Spleen (tissue), 7 donors: ENCODE measurements around the gene GNAT3.

ENCODE experiments used
- CTCF ChIP-seq, 11 experiments: fragments of 200-600 bp in 7 of 11; fragments of 450-650 bp in 4 of 11; sonication (generic) in 4 of 11; IDR thresholded peaks in 8 of 11; conservative IDR thresholded peaks in 3 of 11; 1 replicate in 7 of 11; 2 replicates in 4 of 11; pipeline versions ENCODE4 v1.4.0 to v1.8.0; 2016 to 2021; ENCODE audit warnings: antibody characterized with exemption in 11 of 11, inconsistent platforms in 4 of 11, mild to moderate bottlenecking in 1 of 11
- POLR2A ChIP-seq, 3 donors: fragments of 450-650 bp; IDR thresholded peaks; one replicate each; pipeline ENCODE4 v1.5.1; 2017; ENCODE audit warnings: antibody characterized with exemption in 3 of 3, mild to moderate bottlenecking in 1 of 3
- POLR2AphosphoS5 ChIP-seq, 3 donors: sonication (generic); formaldehyde crosslinking; IDR thresholded peaks; one replicate each; pipeline ENCODE4 v1.5.1; 2017; ENCODE audit warnings: antibody characterized with exemption in 3 of 3
- donor health status: DM: no; HTN: no; CAD: no; lungs with moderate emphysema.
- donor health status: DM: no; HTN: no; CAD: no.
- donor health status: DM: no; HTN: no; CAD: no.

GRCh38 chr7:80491462-80491861 is 20.4 kb downstream of the GNAT3 start:
- TF ChIP-seq CTCF (IDR thresholded peaks at IDR 0.05 in 8 of 11, conservative IDR thresholded peaks at IDR 0.05 in 3 of 11) (no peak), POLR2AphosphoS5 (IDR thresholded peaks at IDR 0.05) (no peak), POLR2A (IDR thresholded peaks at IDR 0.05) (no peak)
